Measurements from ENCODE around the gene GLB1L2.

The GLB1L2 gene

DNA sequence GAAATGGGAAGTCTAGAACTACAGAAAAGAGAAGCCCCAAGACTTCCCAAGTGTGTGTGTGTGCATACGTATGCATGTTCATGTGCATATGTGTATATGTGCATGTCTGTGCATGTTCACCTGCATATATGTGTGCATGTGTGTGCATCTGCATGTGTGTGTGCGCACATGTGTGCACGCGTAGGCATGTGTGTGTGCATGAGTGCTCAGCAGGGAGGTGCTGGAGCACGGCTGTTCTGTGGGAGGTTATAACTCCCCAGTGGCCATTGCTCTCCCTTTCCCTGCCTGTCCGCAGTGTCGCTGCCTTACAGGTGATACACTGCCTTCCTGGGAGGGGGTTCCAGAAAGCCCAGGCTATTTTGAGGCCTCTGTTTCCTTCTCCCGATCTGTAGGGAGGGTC is 50.5 kb downstream of the GLB1L2 start:
- FAIRE-seq (no peak), DNase-seq (ENCODE audit: extremely low spot score, insufficient read length, low read depth) (no peak)

DNA sequence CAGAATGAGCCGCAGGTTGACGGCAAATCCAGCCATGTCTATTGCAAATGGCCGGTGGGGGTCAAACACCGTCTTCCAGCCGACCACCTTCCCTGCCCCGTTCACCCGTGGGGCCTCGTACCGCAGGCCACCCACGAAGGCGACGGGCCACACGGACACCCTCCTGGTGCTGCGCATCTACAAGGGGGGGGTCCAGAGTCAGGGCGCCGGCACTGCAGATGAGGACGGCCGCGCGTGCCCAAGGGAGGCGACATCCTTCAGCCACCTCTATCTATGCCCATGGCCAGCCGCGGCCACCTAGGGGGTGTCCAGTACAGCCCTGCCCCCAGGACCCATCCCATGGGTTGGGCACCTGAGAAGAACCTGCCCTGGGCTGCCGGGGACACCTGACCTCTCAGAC is 51.0 kb downstream of the GLB1L2 start:
- DNase-seq (ENCODE audit: extremely low spot score, insufficient read length, low read depth) (no peak), FAIRE-seq (no peak)

DNA sequence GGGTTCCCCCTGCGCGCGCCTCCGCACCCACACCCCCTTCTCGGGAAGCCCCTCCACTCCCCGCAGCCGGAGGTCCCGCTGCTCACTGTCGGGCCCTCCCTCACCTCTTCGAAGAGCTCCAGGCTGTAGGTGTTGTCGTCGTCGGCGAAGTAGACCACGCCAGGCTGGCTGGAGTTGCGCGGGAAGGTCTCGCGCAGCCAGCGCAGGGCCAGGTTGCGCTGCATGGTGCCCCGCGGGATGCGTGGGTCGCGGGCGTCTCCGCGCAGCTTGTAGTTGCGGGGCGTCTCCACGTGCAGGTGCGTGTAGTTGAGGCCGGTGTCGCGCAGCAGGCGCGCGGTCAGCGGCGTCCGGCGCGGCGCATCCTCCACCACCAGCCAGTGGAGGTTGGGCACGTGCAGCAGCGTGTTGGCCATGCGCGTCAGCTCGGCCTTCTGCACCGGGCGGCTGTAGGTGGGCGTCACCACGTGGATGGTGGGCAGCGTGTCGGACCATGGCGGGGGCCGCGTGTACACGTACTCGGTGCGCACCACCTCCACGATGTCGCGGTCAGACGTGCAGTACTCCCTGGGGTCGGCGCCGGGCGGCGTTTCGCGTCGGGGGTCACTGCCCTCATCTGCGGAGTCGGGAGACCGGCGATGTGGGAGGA is 51.9 kb downstream of the GLB1L2 start:
- DNase-seq (ENCODE audit: extremely low spot score, insufficient read length, low read depth): no peak
- FAIRE-seq: no peak

DNA sequence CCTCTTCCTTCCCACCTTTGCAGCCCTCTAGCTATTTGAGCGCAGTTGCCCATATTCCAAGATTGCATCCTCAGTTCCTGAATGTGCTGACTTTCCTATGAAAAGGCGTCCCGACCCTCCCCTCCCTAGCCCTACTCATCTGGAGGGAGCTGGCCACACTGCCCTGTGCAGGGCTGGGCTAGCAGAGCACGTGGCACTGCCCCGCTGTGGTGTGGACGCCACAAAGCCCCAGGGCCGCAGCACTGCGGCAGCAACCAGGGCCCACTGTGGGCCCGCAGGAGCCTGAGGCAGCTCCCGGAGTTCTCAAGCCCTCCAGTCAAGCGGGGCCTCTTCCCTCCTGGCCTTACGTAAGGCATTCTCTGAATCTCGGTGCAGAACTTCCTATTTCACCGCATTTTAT is 52.6 kb downstream of the GLB1L2 start:
- FAIRE-seq (no peak), DNase-seq (ENCODE audit: extremely low spot score, insufficient read length, low read depth) (no peak)

DNA sequence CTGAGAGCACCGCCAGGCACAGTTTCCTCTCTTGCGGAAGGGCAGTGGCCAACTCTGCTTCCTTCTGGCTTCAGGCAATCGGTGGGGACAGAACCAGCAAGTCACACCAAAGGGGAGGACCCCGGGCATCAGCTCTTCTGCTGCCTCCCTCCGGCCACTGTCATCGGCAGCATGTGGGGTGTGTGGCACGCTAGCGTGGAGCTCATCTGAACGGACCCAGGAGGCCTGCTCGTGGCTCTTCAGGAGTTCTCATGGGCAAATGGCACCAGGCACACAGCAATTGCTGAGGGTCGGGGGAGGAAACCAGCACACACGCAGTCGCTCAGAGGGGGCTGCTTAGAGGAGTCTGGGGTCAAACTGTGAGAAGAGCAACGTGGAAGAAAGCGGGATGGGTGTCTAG is 53.4 kb downstream of the GLB1L2 start:
- no peak for DNase-seq (ENCODE audit: extremely low spot score, insufficient read length, low read depth)
- no peak for FAIRE-seq

DNA sequence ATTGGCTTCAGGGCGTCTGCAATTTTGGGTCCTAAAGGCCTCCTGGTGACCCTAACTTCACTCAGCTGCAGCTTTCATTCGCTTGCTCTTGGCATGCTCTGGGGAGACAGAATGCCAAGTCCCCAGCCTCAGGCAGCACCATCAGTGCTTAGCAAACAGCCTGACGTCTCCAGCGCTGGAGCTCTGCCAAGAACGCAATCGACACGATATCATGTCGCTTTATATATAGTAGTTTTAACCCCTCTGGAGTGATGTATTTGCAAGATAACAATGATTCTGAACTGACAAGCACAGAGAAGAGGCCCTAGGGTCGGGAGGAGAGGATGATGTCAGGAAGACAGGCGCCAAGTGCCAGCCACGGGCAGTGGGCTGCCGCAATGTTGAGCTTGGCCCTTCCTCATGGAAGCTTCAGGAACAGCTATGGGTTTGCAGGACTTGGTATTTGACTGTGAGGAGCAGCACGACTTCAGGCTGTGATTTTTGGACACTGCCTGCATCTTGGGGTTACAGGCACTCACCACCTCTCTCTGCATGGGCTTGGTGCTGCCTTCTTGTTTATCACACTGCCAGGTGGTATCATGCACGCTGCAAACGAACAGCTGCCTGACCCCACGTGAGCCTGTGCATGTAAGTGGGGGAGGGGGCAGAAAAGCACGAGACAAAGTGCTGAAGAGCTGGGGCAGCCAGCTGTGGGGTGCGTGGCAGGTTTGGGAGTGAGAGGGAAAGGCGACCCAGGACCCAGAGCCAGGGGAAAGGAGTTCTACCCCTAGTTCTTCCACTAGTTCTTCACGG is 54.2 kb downstream of the GLB1L2 start:
- no peak for DNase-seq (ENCODE audit: extremely low spot score, insufficient read length, low read depth)
- no peak for FAIRE-seq

DNA sequence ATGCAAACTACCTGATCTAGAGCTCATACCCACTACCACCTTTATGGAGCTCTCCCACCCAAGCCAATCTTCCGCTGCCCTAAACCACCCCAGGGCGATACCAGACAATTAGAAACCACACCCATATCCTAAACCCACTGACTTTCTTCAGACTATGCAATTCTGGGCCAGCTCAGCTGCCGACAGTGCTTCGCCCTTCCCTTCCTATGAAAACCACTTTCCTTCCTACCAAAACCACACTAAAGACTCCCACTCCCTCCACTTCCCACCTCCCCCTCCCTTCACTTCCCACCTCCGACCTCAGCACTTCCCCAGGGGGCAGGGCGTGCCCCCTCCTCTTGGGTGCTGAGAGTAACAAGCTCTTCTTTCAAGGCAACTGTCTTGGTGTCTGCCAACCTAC is 55.2 kb downstream of the GLB1L2 start:
- DNase-seq (ENCODE audit: extremely low spot score, insufficient read length, low read depth) (no peak), FAIRE-seq (no peak)

DNA sequence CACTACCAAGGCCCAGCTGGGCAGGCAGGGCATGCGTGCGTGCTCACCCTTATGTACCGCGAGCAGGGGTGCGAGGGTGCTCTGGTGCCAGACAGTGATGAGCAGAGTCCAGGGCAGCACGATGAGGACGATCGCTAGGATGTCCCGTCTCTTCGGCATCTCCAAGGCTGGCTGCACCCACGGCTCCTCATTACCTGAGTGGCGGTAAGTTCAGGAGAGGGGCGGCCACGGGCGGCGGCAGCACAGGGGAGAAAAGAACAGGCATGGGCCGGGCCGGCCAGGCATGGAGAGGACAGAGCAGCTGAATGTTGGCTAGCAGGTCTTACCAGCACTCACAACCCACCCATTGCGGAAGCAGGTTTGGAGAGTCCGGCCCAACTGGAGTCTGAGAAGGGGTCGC is 55.7 kb downstream of the GLB1L2 start:
- FAIRE-seq (no peak), DNase-seq (ENCODE audit: extremely low spot score, insufficient read length, low read depth) (no peak)

DNA sequence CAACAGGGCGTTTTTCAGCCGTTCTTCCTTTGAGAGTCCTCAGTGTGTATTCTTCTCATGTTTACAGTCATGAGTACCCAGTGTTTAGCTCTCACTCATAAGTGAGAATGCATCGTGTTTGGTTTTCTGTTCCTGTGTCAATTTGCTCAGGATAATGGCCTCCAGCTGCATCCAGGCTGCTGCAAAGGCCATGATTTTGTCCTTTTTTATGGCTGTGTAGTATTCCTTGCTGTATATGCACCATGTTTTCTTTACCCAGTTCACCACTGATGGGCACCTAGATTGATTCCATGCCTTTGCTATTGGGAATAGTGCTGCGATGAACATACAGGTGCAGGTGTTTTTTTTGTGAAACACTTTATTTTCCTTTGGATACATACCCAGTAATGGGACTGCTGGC is 56.8 kb downstream of the GLB1L2 start:
- DNase-seq (ENCODE audit: extremely low spot score, insufficient read length, low read depth) (no peak), FAIRE-seq (no peak)

DNA sequence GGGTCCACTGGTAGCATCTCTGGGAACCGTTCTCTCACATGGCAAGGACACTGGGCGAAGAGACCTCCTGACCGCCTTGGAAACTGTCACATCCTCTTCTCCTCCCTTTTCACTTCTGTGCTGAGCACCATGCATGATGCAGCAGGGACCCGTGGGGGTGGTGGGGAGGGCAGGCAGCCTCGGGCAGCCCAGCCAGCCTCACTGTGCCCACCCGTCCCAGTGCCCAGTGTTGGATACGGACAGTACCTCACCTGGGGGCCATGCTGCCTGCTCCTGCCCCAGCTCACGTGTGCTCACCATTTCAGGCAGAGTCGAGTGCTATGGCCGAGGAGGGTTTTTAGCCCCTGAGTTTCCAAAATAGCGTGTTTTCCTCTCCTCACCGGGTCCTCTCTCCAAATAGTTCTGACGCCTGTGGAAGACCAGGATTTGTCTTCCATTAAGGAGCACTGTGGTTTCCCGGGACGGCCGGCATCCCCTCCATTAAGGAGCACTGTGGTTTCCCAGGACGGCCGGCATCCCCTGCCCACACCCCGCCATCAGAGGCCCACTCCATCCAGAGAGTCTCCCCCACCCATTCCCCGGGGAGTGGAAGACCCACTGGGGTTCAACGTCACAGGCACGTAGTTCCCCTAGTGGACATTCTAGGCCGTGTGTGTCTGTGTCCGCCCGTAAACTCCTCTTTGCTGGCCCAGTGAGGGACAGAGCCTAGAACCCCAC is 57.8 kb downstream of the GLB1L2 start:
- FAIRE-seq (no peak), DNase-seq (ENCODE audit: extremely low spot score, insufficient read length, low read depth) (no peak)

DNA sequence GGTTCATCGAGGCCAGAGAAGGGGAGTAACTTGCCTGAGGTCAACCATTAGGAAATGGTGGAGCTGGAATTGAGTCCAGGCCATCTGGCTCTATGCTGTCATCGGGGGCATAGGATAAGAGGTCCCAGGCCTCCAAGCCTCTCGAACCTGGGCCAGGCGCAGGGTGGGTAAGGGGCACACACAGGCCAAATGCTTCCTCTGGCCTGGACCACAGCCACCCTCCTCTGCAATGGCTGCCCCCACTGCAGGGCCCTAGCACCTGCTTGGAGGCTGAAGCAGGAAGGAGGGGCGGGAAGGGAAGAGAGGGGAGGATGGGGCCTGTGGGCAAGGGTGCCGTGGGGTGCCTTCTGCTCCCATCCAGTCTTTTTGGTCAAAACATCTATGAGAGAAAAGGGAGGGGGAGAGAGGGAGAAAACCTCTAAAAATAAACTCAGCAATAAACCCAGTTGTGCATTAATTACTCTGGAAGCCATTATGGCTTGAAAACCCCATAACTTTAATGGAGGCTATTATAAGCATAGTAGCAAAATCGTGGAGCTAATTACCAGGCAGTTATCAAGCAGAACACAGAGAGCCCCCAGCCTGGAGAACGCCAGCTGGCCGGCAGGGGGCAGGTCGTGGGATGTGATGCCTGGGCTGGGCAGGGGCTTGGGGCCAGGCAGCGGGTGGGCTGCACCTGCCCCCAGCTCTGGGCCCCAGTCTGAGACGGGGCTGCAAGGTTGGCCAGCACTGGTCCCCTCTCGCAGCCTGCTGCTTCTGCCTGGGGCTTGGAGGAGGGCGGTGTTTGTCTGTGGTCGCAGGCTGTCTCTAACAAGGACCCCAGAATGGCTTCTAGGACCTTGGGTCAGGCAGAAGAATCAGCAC is 59.1 kb downstream of the GLB1L2 start:
- no peak for FAIRE-seq

DNA sequence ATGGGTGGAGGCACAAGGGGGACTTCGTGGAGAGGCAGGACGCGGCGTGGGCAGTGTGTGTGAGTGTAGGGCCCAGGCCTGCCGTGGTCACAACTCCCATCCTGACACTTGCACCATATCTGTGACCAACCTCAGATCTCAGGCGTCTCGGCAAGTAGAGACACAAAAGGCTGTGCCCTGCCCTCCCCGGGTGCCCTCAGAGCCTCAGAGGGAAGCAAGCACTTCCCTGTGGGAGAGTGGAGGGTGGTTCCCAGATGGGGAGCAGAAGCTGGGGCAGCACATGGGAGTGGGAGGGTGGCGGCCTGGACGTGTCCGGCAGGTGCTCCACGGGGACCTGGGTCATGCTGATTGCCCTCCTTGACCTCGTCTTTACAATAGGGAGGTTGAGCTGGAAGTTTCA is 59.9 kb downstream of the GLB1L2 start:
- no peak for DNase-seq (ENCODE audit: extremely low spot score, insufficient read length, low read depth)

More for the DNA sequence above, 59.1 kb downstream of the GLB1L2 start:
- no peak for DNase-seq (ENCODE audit: extremely low spot score, insufficient read length, low read depth)

DNA sequence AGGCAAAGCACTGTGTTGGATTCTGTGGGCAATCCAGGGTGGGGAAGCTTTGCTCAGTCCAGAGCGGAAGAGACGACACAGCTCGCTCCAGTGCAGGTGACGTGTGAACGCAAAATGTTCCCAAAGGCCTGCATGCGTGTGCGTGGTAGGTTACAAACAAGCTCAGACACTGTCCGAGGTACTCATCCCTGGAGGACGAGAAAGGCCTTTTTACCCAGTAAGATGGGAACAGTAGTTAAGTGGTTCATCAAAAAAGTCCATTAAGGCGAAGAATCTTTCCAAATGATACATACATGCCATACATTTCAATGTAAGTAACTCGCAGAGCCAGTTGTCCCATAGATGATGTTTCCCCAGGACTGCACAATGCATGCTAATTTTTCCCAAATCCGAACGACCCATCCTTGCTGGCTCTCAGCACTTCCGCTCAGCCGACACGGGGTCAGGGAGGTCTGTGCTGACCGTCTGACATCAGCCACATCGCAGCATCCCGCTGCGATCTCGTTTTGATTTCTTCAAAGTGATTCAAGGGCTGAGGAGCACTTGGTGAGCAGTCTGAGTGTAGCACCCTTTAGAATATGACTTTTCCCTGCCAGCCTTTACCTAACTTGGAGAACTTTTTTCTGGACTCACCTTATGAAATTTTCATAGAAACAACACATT is 61.3 kb downstream of the GLB1L2 start:
- DNase-seq (ENCODE audit: extremely low spot score, insufficient read length, low read depth) (no peak), FAIRE-seq (no peak)

More for the DNA sequence above, 59.9 kb downstream of the GLB1L2 start:
- no peak for FAIRE-seq

DNA sequence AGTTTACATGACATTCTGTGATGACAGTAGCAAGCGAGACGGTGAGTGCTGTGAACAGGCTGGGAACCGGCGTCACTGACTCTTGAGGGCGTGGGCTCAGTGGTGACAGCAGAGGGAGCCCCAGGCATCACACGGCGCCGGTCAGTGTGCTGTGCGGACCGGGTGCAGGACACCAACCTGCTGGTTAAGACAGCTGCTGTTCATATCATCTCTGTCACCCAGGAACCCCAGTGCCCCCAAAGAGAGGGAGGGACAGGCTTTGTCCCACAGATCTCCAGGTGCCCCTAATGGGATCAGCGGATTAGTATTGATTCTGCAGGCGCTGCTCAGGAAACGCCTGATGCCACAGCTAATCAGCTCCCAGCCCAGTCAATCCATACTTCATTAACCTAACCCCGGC is 61.9 kb downstream of the GLB1L2 start:
- no peak for FAIRE-seq

DNA sequence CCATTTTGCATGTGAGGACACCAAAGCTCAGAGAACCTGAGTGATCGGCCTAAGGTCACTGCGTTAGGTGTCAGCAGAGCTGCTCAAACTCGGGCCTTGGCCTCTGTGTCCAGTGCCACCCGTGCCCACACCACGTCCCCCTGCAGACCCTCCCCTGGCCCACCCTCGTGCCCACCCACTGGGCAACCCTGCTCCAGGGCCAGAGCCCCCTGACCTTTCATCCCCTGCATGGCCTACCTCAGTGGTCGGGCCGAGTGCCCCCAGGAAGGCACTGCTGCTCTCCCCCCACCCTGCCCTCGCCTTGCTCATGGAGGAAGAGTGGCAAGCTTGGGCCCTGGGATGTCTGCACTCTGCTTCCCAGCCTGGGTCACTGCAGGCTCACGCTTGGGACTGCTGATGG is 62.5 kb downstream of the GLB1L2 start:
- no peak for FAIRE-seq

More for the DNA sequence above, 61.9 kb downstream of the GLB1L2 start:
- no peak for DNase-seq (ENCODE audit: extremely low spot score, insufficient read length, low read depth)

DNA sequence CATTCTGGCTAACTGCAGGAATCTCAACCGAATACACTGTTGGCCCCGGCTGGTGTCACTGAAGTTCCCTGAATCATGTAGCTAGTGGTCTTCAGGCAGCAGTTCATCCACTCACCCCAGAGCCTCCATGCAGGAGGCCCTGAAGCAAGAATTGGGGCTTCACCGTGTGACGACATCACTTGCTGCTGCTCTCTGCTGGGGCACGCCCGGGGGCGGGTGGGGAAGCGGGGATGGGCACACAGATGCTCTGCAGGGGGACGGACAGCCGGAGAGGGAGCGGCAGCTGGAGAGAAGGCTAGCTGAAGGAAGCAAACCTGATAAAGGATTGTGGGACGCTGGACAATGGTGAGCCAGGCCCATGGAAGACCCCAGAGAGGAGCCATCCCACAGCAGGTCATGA is 63.2 kb downstream of the GLB1L2 start:
- FAIRE-seq: no peak

More for the DNA sequence above, 62.5 kb downstream of the GLB1L2 start:
- DNase-seq (ENCODE audit: extremely low spot score, insufficient read length, low read depth): no peak

DNA sequence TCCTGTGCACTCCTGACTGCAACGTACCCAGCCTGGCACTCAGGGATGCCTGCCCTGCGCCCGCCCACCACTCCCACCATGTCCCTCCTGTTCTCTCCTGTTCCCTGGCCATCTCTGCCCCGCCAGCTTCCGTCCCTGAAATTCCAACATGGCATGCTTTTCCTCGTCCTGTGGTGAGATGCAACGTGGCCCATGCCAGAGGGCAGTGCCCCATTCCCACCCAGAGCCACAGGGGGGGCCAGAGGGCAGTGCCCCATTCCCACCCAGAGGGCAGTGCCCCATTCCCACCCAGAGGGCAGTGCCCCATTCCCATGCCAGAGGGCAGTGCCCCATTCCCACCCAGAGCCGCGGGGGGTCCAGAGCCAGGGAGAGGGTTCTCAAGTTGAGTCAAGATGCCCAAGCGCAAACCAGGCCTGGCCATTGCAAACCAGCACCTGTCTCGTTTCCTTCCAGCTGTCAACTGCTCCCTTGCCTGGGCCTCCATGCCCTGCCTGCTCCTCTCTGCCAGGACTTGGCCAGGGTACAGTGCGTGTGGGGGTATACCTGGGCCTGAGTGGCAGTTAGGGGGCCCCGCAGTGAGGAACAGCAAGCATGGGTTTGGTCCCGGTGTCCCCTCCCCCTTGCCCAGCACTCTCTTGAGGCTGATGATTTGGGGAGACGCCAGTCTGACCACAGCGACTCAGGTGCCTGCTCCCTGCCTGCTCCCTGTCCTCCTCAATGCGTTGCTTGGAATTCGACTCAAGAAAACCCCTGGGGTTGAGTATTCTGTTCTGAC is 65.7 kb downstream of the GLB1L2 start:
- FAIRE-seq (no peak), DNase-seq (ENCODE audit: extremely low spot score, insufficient read length, low read depth) (no peak)

More for the DNA sequence above, 63.2 kb downstream of the GLB1L2 start:
- no peak for DNase-seq (ENCODE audit: extremely low spot score, insufficient read length, low read depth)

DNA sequence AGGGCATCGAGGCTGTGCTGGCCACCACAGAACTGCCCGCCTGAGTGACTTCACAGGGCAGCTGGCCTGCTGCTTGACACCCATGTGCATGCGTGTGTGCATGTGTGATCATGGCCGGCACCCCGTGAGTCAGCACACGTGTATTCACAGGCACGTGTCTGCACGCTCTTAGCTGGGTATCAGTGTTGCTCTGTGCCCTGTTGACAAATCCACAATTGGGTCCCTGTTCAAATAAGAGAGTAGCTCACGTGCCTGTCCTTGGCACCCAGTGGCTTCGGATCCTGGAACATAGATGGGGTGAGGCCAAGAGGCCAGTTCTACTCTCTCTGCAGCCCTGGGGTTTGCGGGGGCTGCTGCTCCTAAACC is 66.3 kb downstream of the GLB1L2 start:
- DNase-seq (ENCODE audit: extremely low spot score, insufficient read length, low read depth) (no peak), FAIRE-seq (no peak)

Data from GM18507 (cell line).